ENCODE data around the gene PPP2R2B.

The PPP2R2B gene

DNA sequence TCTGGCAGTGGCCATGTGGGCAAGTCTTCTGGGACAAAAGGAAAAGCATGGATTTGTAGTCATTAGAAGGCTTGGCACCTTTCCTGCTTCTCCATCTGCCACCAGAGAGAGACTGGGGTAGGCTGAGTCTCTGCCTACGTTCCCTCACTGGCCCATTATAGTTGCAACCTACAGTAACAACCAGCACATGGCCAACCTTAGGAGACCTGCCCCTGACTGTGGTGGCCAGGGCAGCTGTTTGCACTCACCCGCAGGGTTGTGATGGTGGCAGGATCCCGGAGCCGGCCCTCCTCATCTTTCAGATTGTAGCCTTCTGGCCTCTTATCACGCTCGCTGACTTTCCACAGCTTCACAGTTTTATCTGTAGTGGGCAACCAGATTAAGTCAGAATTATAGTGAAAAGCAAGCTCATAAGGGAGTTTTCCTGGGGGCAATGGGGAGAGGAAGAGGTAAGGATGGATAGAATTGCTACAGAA lies 187.6 kb downstream of the PPP2R2B start:
- DNase-seq, result no peak

DNA sequence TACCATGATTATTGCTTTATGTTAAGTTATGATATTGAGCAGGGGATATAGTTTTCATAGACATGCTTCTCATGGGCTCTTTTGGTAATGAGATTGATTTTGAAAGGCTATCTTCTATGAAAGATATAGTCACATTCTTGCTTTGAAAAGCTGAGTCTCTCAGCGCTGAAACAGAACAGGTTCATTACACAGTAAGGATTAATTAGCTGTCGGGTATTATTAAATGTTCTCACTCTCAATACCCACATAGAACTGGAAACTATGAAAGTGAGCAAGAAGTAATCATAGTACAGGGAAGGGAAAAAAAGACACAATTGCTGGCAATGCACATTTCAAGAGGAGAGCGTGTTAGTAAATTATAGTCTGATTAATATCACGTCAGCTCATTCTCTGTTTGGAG lies 190.9 kb downstream of the PPP2R2B start:
- no peak for DNase-seq

DNA sequence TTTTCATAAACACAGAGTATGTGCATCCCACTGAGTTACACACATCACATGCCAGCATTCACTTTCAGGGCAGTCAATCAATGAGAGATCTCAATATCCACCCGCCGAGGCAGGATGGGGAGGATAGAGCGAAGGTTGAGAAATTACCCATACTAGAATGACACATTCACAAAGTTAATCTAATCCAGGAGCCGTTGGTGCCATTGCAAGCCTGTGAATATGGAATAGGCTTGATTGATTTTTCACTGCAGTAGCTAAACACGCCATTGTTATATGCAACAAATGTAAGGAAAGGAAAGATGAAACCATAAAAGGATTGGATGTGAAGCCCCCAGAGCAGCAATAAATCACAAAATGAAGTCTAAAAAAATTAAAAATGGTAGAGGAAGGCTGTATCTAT lies 194.7 kb downstream of the PPP2R2B start:
- DNase-seq, result no peak

DNA sequence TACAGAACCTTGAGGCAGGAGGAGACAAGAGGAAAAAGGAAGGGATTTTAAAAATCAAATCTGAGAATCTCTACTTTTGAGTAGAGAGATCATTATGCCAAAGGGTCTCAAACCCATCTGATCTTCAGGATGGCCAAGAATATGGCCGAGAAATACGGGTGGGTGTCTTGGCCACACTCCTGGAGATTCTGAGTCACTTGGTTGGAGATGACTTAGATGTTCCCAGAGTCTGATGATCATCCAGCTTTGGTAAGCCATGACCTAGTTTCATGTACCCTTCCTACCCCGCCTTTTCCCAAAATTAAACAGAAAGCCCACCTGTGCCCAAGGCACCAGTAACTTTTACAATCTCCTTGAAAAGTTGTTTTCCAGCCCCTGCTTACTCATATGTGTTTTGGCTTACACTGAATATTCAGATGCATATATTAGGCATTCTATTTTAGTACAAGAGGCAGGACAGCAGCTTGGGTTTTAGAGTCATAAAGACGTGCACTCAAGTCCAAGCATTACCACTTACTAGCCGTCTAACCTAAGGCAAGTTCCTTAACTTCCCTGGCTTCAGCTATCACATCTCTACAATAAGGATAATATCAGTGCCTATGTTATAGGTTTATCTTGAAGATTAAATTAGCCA lies 195.5 kb downstream of the PPP2R2B start:
- DNase-seq, result no peak

DNA sequence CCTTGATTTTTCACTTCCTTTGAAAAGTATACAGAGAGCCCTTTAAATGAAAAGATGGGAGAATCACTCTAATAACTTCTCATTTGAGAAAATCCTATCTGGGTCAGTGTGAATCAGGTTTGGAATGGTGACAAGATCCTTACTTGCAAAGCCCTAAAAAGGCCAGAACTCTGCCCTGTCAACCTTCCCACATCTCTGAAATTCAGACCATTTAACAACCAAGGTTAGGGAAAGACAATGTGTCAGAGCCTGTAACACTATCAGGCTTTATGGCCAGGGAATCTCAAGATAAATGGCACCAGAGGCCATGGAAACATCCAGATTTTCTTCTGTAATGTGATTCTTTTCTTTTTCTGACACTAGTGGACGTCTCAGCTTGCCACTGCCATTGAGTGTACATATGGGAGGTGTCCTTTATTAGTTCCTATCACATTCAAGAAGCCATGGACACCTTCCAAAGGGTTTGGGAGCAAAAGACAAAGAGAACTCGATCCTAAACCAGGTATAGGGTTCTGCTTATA lies 196.9 kb downstream of the PPP2R2B start:
- DNase-seq, result no peak

DNA sequence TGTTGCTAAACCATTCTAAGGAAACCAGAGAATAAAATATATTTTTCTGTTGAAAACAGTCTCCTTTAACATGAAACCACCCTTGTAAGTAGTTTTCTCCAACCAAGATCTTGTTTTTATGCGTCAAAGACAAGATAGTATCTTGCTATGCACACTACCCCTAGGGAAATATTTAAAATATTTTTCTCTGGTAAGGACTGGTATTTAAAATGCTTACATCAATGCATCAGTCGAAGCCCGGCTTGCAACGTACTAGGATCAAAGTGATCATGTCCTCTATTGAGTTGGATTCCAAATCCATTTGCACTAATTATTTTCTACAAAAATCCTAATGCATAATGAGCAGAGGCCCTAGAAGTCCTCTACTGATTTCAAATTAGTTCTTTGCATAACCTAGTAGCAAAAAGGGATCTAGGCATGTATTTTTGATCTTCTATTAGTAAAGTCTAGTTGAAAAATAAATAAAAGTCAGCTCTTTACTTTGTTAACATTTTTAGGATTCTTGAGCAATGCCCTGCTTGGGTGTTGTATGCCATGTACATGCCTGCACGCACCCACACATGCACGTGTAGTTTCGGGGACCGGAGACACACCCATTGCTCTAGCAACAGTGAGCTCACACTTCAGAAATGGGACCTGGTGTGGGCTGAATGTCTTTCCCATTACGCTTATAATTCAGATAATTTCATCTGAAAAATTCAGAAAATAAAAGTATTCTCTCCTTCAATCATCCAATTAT lies 197.5 kb downstream of the PPP2R2B start:
- no peak for DNase-seq

DNA sequence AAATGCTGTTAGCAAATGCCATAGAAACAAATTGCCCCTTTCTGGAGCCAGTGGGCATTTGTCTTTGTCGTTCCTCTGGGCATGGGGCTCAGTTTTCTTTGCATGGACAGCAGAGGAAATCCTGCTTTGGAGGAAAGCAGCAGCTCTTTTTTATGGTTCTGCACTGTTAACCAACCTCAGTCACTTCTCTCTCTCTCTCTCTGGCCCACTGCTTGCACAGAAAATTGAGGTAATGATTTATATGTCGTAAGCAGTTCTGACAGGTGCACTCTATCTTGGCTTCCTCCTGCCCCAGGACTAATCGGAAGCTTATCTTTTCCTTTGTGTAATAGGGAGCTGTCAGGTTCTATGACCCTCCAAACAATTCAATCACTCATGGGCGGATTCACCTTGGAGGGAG lies 202.9 kb downstream of the PPP2R2B start:
- DNase-seq, result no peak

DNA sequence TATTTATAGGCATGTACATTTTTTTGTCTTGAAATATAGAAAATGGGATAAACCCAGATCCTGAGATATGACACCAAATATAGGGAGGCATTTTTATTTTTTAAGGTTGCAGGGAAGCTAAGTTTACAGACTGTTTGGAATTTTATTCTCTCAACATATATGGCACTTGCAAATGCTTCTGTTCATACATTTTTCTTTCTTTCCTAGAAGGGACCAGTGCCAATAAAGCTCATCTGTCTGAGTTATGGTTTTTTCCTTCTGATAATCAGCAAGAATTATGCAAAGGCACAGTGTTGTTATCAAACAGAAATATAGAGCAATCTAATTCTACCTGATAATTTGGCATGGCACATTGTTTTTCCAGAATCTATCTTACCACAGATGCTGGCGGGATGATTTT lies 205.7 kb downstream of the PPP2R2B start:
- DNase-seq, result no peak

DNA sequence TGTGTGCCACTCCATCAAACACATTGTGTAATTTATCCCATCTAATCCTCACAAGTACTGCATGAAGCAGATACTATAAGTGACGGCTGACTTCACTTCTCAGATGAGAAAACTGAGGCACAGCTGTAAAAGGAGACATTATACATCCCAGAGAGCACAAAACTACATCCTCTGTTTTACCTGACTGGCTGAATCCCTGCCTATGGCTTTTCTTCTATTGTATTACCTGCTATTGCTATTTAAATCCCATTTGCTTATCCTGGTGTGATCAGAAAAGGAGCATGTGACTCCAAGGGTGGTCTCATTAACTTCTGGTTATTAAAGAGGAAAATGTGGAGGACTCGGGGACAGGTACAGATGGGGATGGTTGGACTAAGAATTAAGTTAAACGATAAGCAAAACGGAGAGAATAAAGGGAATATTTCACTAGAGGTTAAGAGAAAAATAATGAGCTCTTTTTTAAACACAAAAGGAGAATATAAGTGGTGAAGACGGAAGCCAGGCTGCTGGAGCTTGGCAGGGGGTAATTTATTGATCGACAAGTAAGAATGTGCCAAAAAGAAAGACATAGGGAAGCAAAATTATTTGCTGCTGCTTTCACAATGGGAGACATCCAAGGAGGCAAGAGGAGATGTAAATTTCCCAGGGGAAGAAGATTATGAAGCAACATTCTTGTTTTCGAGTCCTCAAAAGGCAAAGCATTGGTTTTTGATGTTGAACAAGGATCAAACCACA lies 206.8 kb downstream of the PPP2R2B start:
- DNase-seq, result no peak

DNA sequence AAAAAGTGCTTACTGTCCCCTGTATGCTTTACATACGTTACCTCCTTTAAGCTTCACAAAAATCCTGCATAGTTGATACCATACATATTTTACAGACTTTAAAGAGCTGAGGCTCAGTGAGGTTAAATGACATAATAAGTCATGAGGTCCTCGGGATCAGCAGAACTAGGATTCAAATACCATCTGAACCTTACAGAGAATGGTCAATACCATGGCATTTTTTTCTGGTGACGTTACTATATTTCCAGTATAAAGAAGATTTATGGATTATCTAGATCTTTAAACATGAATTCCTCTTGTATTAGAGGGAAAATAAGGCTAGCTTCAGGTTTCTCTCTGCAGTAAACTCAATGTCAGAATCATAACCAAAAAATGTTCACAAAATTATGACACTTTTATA lies 208.9 kb downstream of the PPP2R2B start:
- DNase-seq, result no peak

DNA sequence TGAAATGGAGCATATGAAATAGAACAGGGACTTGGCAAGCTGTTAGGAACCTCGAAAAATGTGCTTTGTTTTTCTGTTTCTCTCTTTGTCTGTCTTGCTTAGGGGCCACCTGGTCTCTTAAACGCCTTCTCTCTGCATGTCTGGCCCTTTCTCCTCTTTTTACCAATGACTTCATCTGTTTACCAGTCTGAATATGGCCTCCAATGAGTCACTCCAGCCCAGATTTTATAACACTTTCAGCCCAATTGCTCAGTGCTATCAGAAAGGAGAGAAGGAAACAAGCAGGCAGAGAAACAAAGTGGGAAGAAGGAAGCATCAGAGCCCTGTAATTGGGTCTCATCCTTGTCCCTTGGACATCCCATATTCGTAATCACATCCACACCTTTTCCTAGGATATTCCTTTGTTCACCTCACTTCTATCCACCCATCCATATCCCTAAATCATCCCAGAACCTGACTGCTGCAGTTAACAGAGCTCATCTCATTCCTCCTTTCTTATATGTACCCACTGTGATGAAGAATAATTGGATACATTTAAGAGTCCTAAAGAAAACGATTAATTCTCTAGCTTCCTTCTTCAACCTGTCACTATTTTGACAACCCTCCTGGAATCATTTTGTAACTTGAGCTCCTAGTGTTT lies 210.8 kb downstream of the PPP2R2B start:
- DNase-seq, result no peak

DNA sequence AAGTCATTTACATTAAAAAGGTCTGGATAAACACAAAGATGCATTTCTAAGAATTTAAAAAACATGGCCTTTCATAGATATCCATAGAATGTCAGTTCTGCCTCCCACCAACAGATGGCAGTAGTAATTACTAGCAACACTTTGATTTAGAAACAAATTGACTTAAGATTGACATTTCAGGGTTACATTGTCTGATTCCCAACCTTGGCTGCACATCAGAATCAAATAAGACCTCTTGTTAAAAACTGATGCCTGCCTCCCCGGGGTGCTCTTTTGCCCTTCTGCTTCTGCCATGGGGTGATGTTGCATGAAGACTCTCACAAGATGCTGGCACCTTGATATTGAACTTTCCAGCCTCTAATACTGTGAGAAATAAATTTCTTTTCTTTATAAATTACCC lies 216.3 kb downstream of the PPP2R2B start:
- DNase-seq, result peak; percentile 64

DNA sequence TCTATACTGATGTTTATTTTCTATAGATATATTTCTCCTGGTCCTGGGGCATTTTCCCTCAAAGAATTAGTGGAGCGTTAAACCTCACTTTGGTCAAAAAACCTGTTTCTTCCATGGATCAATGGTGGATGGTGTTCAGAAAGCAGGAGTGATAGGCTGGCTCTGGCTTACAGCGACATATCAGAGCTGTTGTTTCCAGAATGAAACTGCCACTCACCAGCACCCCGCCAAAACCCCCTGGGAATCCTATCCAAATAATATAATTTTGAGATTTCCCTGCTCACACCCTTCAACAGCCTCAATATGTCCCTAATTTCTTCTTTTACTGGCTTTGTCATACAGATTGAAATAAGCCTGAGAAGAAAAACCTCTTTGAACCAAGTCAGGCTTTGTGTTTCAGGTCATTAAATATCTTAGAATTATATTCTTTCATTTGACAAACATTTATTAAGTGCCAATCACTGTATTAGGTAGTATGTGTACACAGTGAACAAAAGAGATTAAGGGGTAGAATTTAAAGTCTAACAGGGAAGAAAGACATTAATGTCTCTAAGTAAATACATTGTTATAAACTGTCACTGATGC lies 218.1 kb downstream of the PPP2R2B start:
- DNase-seq, result no peak

DNA sequence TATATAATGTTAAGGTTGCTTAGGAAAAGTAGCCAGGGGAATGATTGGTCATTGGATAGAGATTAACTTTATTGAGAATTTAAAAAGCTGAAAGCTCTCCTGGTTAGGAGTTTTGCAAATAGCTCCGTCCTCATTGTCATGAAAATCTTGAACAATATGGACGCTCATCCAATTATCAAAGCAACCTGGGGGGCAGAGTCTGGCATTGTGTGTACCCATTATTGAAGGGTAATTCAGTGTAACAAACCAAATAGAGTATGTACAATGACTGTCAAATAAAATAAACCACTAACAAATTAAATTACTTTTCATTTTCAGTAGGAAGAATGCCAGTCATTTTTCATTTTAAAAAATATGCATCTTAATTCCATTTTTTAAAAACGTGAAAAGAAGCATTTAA lies 218.6 kb downstream of the PPP2R2B start:
- DNase-seq, result no peak

DNA sequence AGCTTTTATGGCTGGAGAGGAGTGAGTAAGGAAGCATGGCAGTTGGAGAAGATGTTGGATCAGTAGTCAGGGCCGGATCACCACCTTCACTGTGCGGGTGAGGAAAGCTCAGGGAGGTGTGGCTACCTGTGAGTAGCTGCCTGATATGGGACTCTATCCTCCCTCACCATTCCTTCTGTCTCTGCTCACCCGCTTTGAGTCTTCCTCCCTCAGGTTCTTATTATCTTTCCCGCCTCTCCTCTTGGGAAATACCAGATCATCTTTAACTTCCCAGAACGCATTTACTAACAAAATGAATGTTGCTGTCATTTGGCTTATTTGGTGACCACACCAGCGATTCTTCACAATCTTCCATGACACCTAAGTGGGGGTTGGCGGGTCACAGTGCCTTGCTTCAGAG lies 221.9 kb downstream of the PPP2R2B start:
- no peak for DNase-seq

DNA sequence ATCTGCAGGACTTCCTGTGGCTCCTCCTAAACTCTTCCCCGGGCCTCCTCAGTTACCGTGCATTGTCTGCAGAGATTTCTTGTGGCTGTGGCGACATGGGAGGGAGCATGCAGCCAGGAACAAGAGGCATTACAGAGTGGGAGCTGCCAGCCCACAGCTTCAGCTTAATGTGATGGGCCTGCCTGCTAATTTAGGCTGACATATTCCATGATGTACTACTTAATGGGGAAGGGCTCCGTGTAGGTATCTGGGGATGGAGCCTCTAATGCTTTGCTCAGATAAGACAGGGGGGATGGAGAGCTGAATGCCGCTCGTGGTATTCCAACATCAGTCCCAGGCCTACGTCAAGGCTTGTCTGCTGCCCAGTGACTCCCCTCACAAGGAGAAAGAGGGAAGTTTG lies 225.0 kb downstream of the PPP2R2B start:
- DNase-seq, result no peak

DNA sequence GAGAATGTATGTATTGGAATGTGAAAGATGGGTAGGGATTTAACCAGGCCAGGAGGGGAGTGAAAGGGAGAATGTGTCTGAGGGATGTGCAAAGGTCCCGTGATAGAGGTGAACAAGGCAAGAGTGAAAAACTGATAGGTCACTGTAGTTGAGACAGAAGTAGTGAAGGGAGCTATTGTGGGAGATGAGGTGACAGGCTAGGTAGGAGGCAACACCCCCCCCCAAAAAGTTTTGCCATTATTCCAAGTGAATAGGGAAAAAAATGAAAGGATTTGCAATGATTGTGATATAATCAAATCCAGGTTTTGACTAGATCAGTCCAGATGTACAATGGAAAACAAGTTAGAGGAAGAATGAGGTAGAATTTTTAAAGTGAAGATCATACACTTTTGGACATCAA lies 226.0 kb downstream of the PPP2R2B start:
- no peak for DNase-seq

DNA sequence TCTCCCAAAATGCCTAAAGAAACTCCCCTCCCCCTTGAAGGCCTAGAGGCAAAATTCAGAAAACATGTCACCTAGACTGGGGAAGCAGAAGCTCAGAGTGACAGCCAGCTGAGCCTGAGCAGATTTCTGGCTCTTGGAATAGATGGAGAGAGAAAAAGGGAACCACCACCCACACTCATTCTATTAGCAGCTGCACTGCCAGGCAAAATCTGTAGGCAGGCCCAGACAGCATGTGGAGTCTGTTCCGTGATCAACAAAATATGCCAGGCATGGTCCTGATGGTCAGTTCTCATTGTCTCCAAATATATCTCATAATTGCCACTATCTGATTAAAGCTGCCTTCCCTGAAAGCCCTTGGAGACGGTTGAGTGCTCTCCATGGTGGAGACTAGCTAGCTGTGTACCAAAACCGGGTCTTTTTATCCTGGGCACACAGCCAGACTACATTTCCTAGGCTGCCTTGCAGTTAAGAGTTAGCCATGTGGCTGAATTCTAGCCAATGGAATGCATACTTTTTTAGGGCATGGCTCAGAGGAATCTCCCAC lies 230.8 kb downstream of the PPP2R2B start:
- no peak for DNase-seq

DNA sequence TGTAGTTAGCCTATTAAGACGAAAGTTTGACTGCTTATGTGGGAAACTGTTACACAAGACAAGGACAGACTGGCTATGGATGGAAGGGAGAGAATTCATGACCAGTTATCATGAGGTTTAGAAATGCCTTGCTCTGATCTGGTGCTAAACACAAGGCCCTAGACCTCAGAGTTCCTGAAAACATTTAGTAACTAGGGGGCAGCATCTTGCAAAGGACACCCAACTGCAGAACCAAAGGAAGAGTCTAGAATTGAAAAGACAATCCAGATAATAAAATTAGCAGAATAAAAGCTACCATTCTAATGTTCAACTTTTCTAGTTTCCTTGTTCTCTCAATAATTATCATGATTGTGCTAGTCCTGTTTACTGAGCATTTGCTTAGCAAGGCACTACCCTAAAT lies 232.1 kb downstream of the PPP2R2B start:
- no peak for DNase-seq

DNA sequence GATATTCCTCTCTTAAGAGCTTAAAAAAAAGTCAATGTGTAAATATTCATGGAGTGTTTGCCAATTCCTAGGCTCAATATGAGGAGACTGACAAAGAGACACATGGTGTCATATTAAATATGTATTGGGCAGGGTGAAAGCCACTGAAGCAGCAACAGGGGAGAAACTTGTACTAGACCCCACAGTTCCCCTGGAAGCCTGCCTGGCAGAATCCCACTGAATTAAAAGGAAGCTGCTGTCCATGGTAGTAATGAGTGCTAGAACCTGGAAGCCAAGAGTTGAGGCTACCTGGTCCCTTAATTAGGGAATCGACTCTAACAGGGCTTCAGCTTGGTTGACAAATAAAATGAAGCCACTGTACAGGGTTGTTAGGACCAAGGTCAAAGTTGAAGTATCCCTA lies 233.2 kb downstream of the PPP2R2B start:
- no peak for DNase-seq

DNA sequence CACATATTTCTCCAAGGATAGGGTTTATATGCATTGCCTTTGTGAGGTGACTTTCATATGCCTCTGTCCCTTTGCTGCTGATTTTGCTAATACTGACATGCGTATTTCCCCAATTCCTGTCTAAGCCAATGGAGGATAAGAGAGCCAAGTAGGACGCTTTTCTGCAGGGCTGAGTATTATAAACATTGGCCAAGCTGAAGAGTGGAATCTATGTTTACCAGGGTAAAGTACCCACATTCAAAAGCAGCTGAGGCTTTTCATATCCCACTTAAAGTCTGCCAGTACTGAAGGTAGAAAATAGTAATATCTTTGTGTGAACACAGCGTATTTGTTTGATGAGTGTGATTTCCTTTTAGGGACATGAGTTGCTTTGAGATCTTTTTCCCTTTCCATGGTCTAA lies 233.7 kb downstream of the PPP2R2B start:
- no peak for DNase-seq

DNA sequence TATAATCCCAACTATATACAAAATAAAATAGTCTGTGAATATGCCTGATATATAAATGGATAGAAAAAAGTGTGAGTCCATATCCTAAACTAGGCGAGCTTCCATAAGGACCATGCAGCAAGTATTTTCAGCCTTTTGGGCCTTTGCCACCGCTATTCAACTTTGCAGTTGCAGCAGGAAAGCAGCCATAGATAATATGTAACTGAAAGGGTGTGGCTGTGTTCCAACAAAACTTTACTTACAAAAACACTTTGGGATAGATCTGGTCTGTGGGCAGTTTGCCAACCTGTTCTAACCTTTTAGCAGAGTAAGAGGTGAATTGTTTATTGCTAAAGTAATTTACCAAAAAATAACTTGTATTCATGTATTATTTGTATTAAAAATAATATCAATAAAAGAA lies 234.8 kb downstream of the PPP2R2B start:
- DNase-seq, result no peak

DNA sequence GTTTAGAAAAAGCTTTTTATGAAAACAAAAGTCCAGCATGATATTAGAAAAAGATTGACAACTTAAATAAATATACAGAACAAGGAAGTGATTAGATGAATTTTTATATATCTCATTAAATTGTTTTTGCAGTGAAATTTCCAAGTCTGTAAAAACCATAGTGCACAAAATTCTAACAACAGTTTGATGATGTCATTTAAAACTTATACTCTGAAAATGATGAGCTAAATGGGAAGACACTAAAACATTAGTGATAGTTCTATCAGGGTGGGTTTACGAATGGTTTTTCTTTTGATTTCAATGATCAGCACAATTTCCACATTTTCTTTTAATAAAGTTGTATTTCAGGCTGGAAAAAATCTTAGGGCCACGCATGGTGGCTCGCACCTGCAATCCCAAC lies 236.1 kb downstream of the PPP2R2B start:
- DNase-seq, result no peak

Measured in CD4-positive, alpha-beta T cell treated with Interleukin-21 for 1 hour (primary cell).